Measurements from ENCODE around the gene FGF14. TPM values are rescaled to one million over a fixed set of nuclear protein-coding genes. Genes with fewer than 3 reads are reported as not detected.

FGF14 gene
- total RNA-seq, 1 experiment from 2014 or later, result not detected

DNA sequence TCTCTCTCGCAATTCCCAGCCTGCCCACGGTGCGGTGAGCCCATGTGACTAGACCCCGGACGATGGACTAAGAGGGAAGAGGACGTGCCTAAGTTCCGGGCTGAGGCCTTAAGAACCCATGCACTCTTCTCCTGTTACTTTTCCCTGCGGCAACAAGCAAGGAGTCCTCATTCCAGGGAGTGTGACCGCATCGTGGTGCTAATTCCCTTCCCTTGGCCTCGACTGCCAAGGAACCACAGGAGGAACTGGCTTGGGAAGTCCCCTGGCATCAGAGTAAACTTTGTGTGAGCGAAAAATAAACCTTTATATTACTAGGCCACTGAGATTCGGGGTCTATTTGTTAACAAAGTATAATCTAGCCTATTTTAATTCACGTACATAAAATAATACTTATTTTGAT, 34.0 kb downstream of the FGF14 start:
- Histone ChIP-seq H3K27ac (ENCODE audit: low read length) (no peak overlapping the region), H3K4me2 (ENCODE audit: low read length) (no peak overlapping the region), H3K27me3 (ENCODE audit: low read length) (peaks cover 34% of the 10 kb centered on the region), H2AFZ (ENCODE audit: low read length) (no peak overlapping the region), H3K9me3 (ENCODE audit: low read length) (no peaks in the 10 kb centered on the region), H3F3A (ENCODE audit: low read length, unreplicated experiment) (no peaks in the 10 kb centered on the region), H4K20me1 (ENCODE audit: low read length) (no peaks in the 10 kb centered on the region), H3K36me3 (ENCODE audit: low read depth, low read length) (no peaks in the 10 kb centered on the region), H3K79me2 (ENCODE audit: low read length) (no peaks in the 10 kb centered on the region), H3K9me2 (replicated peaks; ENCODE audit: low read length) (no peaks in the 10 kb centered on the region), H3K4me3 (ENCODE audit: low read length) (no peak overlapping the region), H3K4me1 (ENCODE audit: insufficient read depth, low read length) (no peaks in the 10 kb centered on the region), H3K9ac (ENCODE audit: low read length) (no peak overlapping the region)
- ChIA-PET POLR2A (ENCODE audit: unreplicated experiment) (no interaction called here), CTCF (no interaction called here)
- intact Hi-C loops (cut with micrococcal nuclease), result no loop called here
- no TSS peak for BruUV-seq (replicated peaks)
- ATAC-seq, result no peak
- TF ChIP-seq, protein P1, sequence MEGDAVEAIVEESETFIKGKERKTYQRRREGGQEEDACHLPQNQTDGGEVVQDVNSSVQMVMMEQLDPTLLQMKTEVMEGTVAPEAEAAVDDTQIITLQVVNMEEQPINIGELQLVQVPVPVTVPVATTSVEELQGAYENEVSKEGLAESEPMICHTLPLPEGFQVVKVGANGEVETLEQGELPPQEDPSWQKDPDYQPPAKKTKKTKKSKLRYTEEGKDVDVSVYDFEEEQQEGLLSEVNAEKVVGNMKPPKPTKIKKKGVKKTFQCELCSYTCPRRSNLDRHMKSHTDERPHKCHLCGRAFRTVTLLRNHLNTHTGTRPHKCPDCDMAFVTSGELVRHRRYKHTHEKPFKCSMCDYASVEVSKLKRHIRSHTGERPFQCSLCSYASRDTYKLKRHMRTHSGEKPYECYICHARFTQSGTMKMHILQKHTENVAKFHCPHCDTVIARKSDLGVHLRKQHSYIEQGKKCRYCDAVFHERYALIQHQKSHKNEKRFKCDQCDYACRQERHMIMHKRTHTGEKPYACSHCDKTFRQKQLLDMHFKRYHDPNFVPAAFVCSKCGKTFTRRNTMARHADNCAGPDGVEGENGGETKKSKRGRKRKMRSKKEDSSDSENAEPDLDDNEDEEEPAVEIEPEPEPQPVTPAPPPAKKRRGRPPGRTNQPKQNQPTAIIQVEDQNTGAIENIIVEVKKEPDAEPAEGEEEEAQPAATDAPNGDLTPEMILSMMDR (conservative IDR thresholded peaks at IDR 0.05; ENCODE audit: low read depth, low read length), result no peak
- TF ChIP-seq EZH2phosphoT487 (IDR thresholded peaks at IDR 0.05; ENCODE audit: borderline replicate concordance, low read length), result no peak
- TF ChIP-seq EZH2 (IDR thresholded peaks at IDR 0.05; ENCODE audit: low read length, unreplicated experiment), result no peak
- DNase-seq, result no peak

GRCh38 chr13:102361113-102361512, 40.7 kb downstream of the FGF14 start:
- no peaks in the 10 kb centered on the region for H3K36me3 ChIP-seq (ENCODE audit: low read depth, low read length)
- H2AFZ ChIP-seq (ENCODE audit: low read length), result no peak overlapping the region
- H3K4me3 ChIP-seq (ENCODE audit: low read length), result no peak overlapping the region
- TF ChIP-seq, protein P1 (conservative IDR thresholded peaks at IDR 0.05; ENCODE audit: low read depth, low read length), result no peak
- no peak for TF ChIP-seq EZH2phosphoT487 (IDR thresholded peaks at IDR 0.05; ENCODE audit: borderline replicate concordance, low read length)
- no peak for TF ChIP-seq EZH2 (IDR thresholded peaks at IDR 0.05; ENCODE audit: low read length, unreplicated experiment)
- ChIA-PET CTCF (no interaction called here), POLR2A (ENCODE audit: unreplicated experiment) (no interaction called here)
- DNase-seq, result no peak
- no peaks in the 10 kb centered on the region for H4K20me1 ChIP-seq (ENCODE audit: low read length)
- no peak for ATAC-seq
- BruUV-seq (replicated peaks), result no TSS peak
- H3K4me1 ChIP-seq (ENCODE audit: insufficient read depth, low read length), result no peaks in the 10 kb centered on the region
- peaks cover 48% of the 10 kb centered on the region for H3K27me3 ChIP-seq (ENCODE audit: low read length)
- no peaks in the 10 kb centered on the region for H3K9me2 ChIP-seq (replicated peaks; ENCODE audit: low read length)
- intact Hi-C loops (cut with micrococcal nuclease), result no loop called here
- H3K9ac ChIP-seq (ENCODE audit: low read length), result no peak overlapping the region
- no peak overlapping the region for H3K27ac ChIP-seq (ENCODE audit: low read length)
- no peaks in the 10 kb centered on the region for H3F3A ChIP-seq (ENCODE audit: low read length, unreplicated experiment)
- no peaks in the 10 kb centered on the region for H3K9me3 ChIP-seq (ENCODE audit: low read length)
- H3K79me2 ChIP-seq (ENCODE audit: low read length), result no peaks in the 10 kb centered on the region
- H3K4me2 ChIP-seq (ENCODE audit: low read length), result no peak overlapping the region

GRCh38 chr13:102359264-102359663, 42.6 kb downstream of the FGF14 start:
- CTCF ChIA-PET, result interaction anchor here (0.7 kb wide), 1 partner anchor 12 kb away, joined by 3 read pairs; no protein-coding TSS in a partner anchor
- POLR2A ChIA-PET (ENCODE audit: unreplicated experiment), result no interaction called here
- no peaks in the 10 kb centered on the region for H3K36me3 ChIP-seq (ENCODE audit: low read depth, low read length)

More at GRCh38 chr13:102359264-102359663, 42.6 kb downstream of the FGF14 start:
- H2AFZ ChIP-seq (ENCODE audit: low read length), result no peak overlapping the region
- peaks cover 36% of the 10 kb centered on the region for H3K27me3 ChIP-seq (ENCODE audit: low read length)
- H3K27ac ChIP-seq (ENCODE audit: low read length), result no peak overlapping the region
- BruUV-seq (replicated peaks), result no TSS peak
- no peaks in the 10 kb centered on the region for H3K4me1 ChIP-seq (ENCODE audit: insufficient read depth, low read length)
- H4K20me1 ChIP-seq (ENCODE audit: low read length), result no peaks in the 10 kb centered on the region
- DNase-seq (no peak), ATAC-seq (no peak)
- H3K4me2 ChIP-seq (ENCODE audit: low read length), result no peak overlapping the region
- H3K9me2 ChIP-seq (replicated peaks; ENCODE audit: low read length), result no peaks in the 10 kb centered on the region
- intact Hi-C loops (cut with micrococcal nuclease), result no loop called here
- H3K4me3 ChIP-seq (ENCODE audit: low read length), result no peak overlapping the region
- H3F3A ChIP-seq (ENCODE audit: low read length, unreplicated experiment), result no peaks in the 10 kb centered on the region
- H3K9me3 ChIP-seq (ENCODE audit: low read length), result no peaks in the 10 kb centered on the region
- TF ChIP-seq, protein P1 (conservative IDR thresholded peaks at IDR 0.05; ENCODE audit: low read depth, low read length), result no peak
- no peak for TF ChIP-seq EZH2phosphoT487 (IDR thresholded peaks at IDR 0.05; ENCODE audit: borderline replicate concordance, low read length)
- no peaks in the 10 kb centered on the region for H3K79me2 ChIP-seq (ENCODE audit: low read length)
- no peak overlapping the region for H3K9ac ChIP-seq (ENCODE audit: low read length)

Data from PC-3 (cell line).